HG03575 (cell line): ENCODE measurements around the gene DGUOK.
"Not testable (repeated sequence)": the region's sequence is repeated elsewhere in the genome, so short reads cannot be mapped to it uniquely, and the experiment has no call there.

ENCODE experiments used
- ATAC-seq: cut with Tn5 transposase; IDR thresholded peaks from one replicate; pipeline ENCODE4 v1.9.1; 2021; ENCODE audit not compliant: unreplicated experiment, insufficient number of reproducible peaks, low FRiP score; ENCODE audit errors: extremely low read depth

The DGUOK gene

GRCh38 chr2:73939419-73939818 is 12.7 kb downstream of the DGUOK start:
- no peak for ATAC-seq

GRCh38 chr2:73940066-73940465 is 13.4 kb downstream of the DGUOK start:
- ATAC-seq: not testable (repeated sequence)

GRCh38 chr2:73942664-73943063 is 16.0 kb downstream of the DGUOK start:
- ATAC-seq: no peak

GRCh38 chr2:73944714-73945113 is 18.0 kb downstream of the DGUOK start:
- ATAC-seq: no peak

GRCh38 chr2:73946215-73946614 is 19.5 kb downstream of the DGUOK start:
- no peak for ATAC-seq

GRCh38 chr2:73946666-73947065 is 20.0 kb downstream of the DGUOK start:
- no peak for ATAC-seq

- no peak for ATAC-seq
Observed at GRCh38 chr2:73947412-73948018, 20.8 kb downstream of the DGUOK start.

- ATAC-seq: no peak
Observed at GRCh38 chr2:73949802-73950201, 23.1 kb downstream of the DGUOK start.

- no peak for ATAC-seq
Observed at GRCh38 chr2:73952499-73953446, 26.1 kb downstream of the DGUOK start.

- no peak for ATAC-seq
Observed at GRCh38 chr2:73956218-73956865, 29.7 kb downstream of the DGUOK start.

- ATAC-seq: no peak
Observed at GRCh38 chr2:73961274-73961673, 34.6 kb downstream of the DGUOK start.

GRCh38 chr2:73961823-73962615 is 35.3 kb downstream of the DGUOK start:
- ATAC-seq: no peak

- no peak for ATAC-seq
Observed at GRCh38 chr2:73962798-73963197, 36.1 kb downstream of the DGUOK start.

GRCh38 chr2:73963385-73964120 is 36.9 kb downstream of the DGUOK start:
- ATAC-seq: peak; percentile 69

- no peak for ATAC-seq
Observed at GRCh38 chr2:73964223-73964622, 37.5 kb downstream of the DGUOK start.

- no peak for ATAC-seq
Observed at GRCh38 chr2:73965053-73965452, 38.4 kb downstream of the DGUOK start.

GRCh38 chr2:73968357-73968937 is 41.8 kb downstream of the DGUOK start:
- ATAC-seq: no peak

- ATAC-seq: no peak
Observed at GRCh38 chr2:73969356-73969755, 42.7 kb downstream of the DGUOK start.
